Pancreas (tissue), 10 donors: ENCODE results near the gene NKD1. TPM values are rescaled to one million over a fixed set of nuclear protein-coding genes. Genes with fewer than 3 reads are reported as not detected.

Experiments
- ATAC-seq, 4 donors: fragments of 200-7000 bp; cut with Tn5 transposase; one replicate each; pipeline versions ENCODE4 v1.8.0 to v1.9.1; 2020; ENCODE audit warnings: mild to moderate bottlenecking in 4 of 4, moderate library complexity in 4 of 4
- DNase-seq, 6 donors: peaks; one replicate each; pipeline ENCODE4 v3.0.0-alpha.2; 2020
- FAIRE-seq: peaks from 2 replicates; lab custom pipeline; 2012; peaks lifted over from hg19 to GRCh38; lab: Jason Lieb, UNC
- H3K27ac ChIP-seq, 4 donors: fragments of 200-600 bp; sonication (generic); 1 replicate in 3 of 4; 2 replicates in 1 of 4; pipeline versions ENCODE4 v1.5.0 to v1.8.0; 2020
- H3K27me3 ChIP-seq, 4 donors: fragments of 200-600 bp; one replicate each; pipeline ENCODE4 v1.8.0; 2021
- H3K36me3 ChIP-seq, 3 donors: fragments of 200-600 bp; sonication (generic) in 1 of 3; one replicate each; pipeline versions ENCODE4 v1.5.0 to v1.8.0; 2020 to 2021
- H3K4me1 ChIP-seq, 3 donors: fragments of 200-600 bp; one replicate each; pipeline ENCODE4 v1.8.0; 2021
- H3K4me3 ChIP-seq, 4 donors: fragments of 200-600 bp; sonication (generic) in 2 of 4; one replicate each; pipeline versions ENCODE4 v1.5.0 to v1.8.0; 2020 to 2021
- H3K9me3 ChIP-seq, 4 donors: fragments of 200-600 bp; one replicate each; pipeline ENCODE4 v1.8.0; 2021
- WGBS, 2 donors: extraction: QIAGEN DNeasy Blood & Tissue Kit; methylation state at CpG; one replicate each; pipeline ENCODE4 v1.1.7; 2013; 5-methylcytosine and 5-hydroxymethylcytosine counted together
- intact Hi-C, 3 donors: fragments of 100-400 bp; cut with DNase I; formaldehyde crosslinking; loops; one replicate each; pipeline versions ENCODE4 v1.11.1 to v1.14.2; 2022
- polyA plus RNA-seq, 2 donors: library from polyadenylated mRNA; stranded (reverse); fragments of 200-250 nt; gene quantifications; one replicate each; pipeline ENCODE4 v1.2.3, GENCODE V29; 2013
- total RNA-seq, 6 donors: library from RNA; stranded (reverse); fragmentation: NEBNext Ultra II Directional in 4 of 6; extraction: Animal tissue kit (Norgen Biotek cat#: 25700) in 4 of 6; gene quantifications; one replicate each; pipeline versions ENCODE4 v1.2.1 to v1.2.4, GENCODE V29; 2021 to 2023
- TF ChIP-seq, protein P1 (sequence below), 4 donors: fragments of 200-600 bp; sonication (generic) in 3 of 4; IDR thresholded peaks; one replicate each; pipeline versions ENCODE4 v1.5.0 to v1.8.0; 2021; ENCODE audit warnings: antibody characterized with exemption in 4 of 4
- donor health status: healthy with polysubstance abuse.
- donor health status: DM: no; HTN: no; CAD: no; lungs with moderate emphysema.
- donor health status: DM: no; HTN: no; CAD: no.
- donor health status: control.
- donor health status: control.
- donor health status: Bipolar disorder and iron deficiency.
- donor health status: DM: yes; HTN: yes; CAD: no.
- donor health status: DM: no; HTN: no; CAD: no.
- donor health status: DM: no; HTN: no; CAD: no.
- donor health status: DM: yes; HTN: yes; CAD: no.

Gene NKD1
- total and polyA plus RNA-seq, 8 donors: 0.45 to 5.8 (median 4.4) TPM

DNA sequence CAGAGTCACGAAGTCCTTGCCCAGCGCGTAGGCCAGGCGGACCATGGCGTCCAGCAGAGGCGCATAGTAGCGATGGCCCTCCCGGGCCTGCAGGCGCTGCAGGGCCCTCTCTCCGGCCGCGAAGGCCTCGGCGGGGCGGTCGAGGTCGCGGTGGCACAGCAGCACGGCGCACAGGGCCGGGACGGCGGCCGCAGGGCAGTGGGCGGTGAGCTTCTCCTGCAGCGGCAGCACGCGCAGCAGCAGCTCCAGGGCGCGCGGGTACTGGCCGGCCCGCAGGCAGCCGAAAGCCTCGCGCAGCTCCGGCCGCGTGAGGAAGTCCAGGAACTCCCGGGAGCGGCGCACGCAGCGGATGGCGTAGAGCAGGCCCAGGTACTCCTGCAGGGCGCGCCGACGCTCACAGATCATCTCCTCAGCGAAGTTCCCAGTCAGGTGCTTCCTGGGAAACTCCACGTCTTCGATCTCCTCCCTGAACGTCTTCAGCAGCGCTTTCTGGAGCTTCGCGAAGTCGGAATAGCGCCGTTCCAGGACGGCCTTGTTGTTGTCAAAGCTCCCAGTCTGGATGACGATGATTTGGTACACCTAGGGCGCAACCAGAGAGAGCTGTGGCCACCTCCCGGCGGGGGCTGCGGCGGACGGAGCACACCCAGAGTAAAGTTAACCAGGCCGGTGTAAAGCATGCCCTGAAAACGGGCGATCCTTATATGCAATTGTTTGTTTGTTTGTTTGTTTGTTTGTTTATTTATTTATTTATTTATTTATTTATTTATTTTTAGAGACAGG lies 125.5 kb downstream of the NKD1 start:
- Histone ChIP-seq H3K4me3 (no peak overlapping the region), H3K27me3 (peaks cover 0 to 8% (median 0%) of the 10 kb centered on the region in 4 donors), H3K4me1 (peaks cover 0 to 2% (median 0%) of the 10 kb centered on the region in 3 donors), H3K9me3 (no peaks in the 10 kb centered on the region), H3K27ac (no peak overlapping the region), H3K36me3 (no peaks in the 10 kb centered on the region)
- 51 to 56% methylated on average over 67 to 70 of the region's 70 CpGs for WGBS, 2 donors
- ATAC-seq (no peak), DNase-seq (peak in 1 of 6 donors; percentile 57), FAIRE-seq (no peak)
- intact Hi-C loops: no loop called here
- TF ChIP-seq, protein P1, sequence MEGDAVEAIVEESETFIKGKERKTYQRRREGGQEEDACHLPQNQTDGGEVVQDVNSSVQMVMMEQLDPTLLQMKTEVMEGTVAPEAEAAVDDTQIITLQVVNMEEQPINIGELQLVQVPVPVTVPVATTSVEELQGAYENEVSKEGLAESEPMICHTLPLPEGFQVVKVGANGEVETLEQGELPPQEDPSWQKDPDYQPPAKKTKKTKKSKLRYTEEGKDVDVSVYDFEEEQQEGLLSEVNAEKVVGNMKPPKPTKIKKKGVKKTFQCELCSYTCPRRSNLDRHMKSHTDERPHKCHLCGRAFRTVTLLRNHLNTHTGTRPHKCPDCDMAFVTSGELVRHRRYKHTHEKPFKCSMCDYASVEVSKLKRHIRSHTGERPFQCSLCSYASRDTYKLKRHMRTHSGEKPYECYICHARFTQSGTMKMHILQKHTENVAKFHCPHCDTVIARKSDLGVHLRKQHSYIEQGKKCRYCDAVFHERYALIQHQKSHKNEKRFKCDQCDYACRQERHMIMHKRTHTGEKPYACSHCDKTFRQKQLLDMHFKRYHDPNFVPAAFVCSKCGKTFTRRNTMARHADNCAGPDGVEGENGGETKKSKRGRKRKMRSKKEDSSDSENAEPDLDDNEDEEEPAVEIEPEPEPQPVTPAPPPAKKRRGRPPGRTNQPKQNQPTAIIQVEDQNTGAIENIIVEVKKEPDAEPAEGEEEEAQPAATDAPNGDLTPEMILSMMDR (IDR thresholded peaks at IDR 0.05): no peak

DNA sequence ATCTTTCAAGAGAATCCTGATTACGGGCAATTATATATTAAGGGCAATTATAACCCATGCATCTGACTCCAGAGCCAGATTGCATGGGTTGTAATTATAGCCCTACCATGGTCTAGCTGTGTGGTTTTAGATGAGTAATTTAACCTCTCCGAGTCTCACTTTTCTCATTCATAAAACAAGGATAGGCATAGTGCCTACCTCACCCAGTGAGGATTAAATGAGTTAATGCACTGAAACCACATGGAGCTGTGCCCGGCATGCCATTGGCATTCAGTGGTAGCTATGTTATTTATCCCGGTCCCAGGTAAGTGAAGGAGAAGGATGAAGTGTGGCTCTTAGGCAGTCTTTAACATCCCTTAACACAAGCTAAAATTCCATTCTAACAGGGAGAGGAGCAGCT lies 126.6 kb downstream of the NKD1 start:
- TF ChIP-seq, protein P1 (IDR thresholded peaks at IDR 0.05): no peak
- Histone ChIP-seq H3K4me1 (no peaks in the 10 kb centered on the region), H3K36me3 (no peaks in the 10 kb centered on the region), H3K4me3 (no peak overlapping the region), H3K9me3 (no peaks in the 10 kb centered on the region), H3K27me3 (peaks cover 0 to 8% (median 0%) of the 10 kb centered on the region in 4 donors), H3K27ac (no peak overlapping the region)
- FAIRE-seq: no peak
- intact Hi-C loops: no loop called here
- WGBS, 2 donors: 86 to 94% methylated on average over 4 of the region's 4 CpGs
- ATAC-seq: no peak
- no peak for DNase-seq

DNA sequence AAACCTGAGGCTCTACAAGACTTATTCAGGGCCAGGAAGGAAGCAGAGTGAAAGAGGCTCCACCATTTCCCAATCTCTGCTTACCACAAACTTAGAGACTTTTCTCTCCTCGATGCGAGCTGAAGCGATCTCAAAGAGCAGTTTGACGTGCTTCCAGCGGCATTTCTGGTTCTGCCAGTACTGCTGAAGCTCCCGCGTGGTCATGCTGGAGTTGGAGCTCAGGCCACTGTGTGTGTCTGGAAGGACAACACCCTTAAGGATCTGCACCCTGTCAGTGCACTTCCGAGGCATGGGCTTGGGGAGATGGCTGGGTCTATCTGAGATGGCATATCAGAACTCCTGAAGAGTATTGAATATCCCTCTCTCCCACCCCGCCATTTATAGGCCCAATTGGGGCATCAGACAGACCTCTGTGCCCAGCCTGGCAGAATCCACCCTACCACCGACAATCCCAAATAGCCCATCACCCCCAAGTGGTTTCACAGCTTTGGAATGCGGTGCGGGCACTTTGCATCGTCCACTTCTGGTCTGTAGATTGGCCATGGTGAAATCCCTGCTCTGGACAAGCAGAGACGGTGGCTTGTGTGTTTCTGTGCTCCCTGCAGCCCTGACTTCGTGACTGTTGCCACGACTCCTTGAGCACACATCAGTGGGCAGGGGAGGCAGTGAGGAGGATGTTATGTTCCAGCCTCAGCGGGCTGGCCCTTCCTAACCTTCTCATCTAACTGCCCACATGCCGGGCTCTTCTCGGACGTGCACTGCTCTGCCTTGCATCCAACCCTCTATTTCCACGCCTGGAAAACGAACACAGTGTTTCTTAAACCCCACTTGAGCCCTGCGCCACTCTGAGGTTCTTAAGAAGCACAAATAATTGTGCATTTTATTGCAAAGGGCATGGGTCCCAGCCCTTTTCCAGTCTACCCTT lies 127.8 kb downstream of the NKD1 start:
- H3K27ac ChIP-seq: no peak overlapping the region
- H3K9me3 ChIP-seq: no peaks in the 10 kb centered on the region
- H3K4me1 ChIP-seq: no peaks in the 10 kb centered on the region
- ATAC-seq: no peak
- intact Hi-C loops: no loop called here
- H3K36me3 ChIP-seq: no peaks in the 10 kb centered on the region
- no peak overlapping the region for H3K4me3 ChIP-seq
- DNase-seq: peak in 1 of 6 donors; percentile 25
- FAIRE-seq: no peak
- 71 to 75% methylated on average over 23 of the region's 23 CpGs for WGBS, 2 donors
- TF ChIP-seq, protein P1 (IDR thresholded peaks at IDR 0.05): no peak
- H3K27me3 ChIP-seq: peaks cover 0 to 8% (median 0%) of the 10 kb centered on the region in 4 donors

DNA sequence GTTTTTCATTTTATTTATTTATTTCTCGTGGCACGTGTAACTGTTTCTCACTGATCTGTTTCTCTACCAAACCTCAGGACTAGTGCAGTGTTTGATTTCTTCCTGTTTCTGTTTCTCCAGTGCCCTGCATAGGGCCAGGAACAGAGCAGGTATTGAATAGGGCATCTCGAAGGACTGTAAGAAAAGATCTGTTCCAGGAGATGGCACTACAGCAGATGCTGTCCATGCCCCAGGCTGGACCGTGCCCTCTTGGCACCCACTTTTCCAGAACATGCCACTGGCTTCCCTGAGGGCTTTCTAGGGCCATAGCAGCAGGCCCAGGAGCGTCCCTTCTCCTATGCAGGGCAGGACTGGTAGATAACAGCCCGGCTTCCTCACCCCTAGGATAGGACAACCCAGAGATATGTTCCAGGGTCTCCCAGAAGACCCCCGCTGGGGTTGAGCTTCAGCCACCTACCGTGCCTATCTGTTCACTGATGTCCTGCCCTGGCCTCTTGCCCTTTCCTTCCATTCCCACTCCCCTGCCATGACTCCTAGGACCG lies 128.6 kb downstream of the NKD1 start:
- ATAC-seq (no peak), FAIRE-seq (no peak), DNase-seq (peak in 1 of 6 donors; percentile 17)
- Histone ChIP-seq H3K9me3 (no peaks in the 10 kb centered on the region), H3K27ac (no peak overlapping the region), H3K36me3 (no peaks in the 10 kb centered on the region), H3K4me1 (no peaks in the 10 kb centered on the region), H3K4me3 (no peak overlapping the region), H3K27me3 (peaks cover 0 to 8% (median 0%) of the 10 kb centered on the region in 4 donors)
- TF ChIP-seq, protein P1 (IDR thresholded peaks at IDR 0.05): no peak
- intact Hi-C loops: no loop called here
- 67 to 76% methylated on average over 9 of the region's 9 CpGs for WGBS, 2 donors
